Adrenal gland (tissue), 5 donors: ENCODE data around the gene CERS1.

Source experiments
- CTCF ChIP-seq, 6 experiments: fragments of 450-650 bp in 4 of 6; fragments of 200-600 bp in 2 of 6; sonication (generic) in 1 of 6; IDR thresholded peaks; 1 replicate in 5 of 6; 2 replicates in 1 of 6; pipeline versions ENCODE4 v1.5.1 to v1.8.0; 2016 to 2021; ENCODE audit warnings: antibody characterized with exemption in 6 of 6, mild to moderate bottlenecking in 2 of 6, moderate library complexity in 1 of 6
- POLR2A ChIP-seq, 2 donors: fragments of 450-650 bp; IDR thresholded peaks; one replicate each; pipeline ENCODE4 v1.6.1; 2017; ENCODE audit warnings: antibody characterized with exemption in 2 of 2, mild to moderate bottlenecking in 2 of 2, moderate library complexity in 1 of 2
- donor health status: DM: no; HTN: no; CAD: no.

GRCh38 chr19:18895038-18895823 is 727 bp downstream of the CERS1 start:
- TF ChIP-seq POLR2A (IDR thresholded peaks at IDR 0.05) (no peak), CTCF (IDR thresholded peaks at IDR 0.05) (peak in 5 of 6 experiments; percentile 25 to 45 (median 36))
